K562 (cell line): ENCODE data around the gene INHBE. TPM values are rescaled to one million over a fixed set of nuclear protein-coding genes. Genes with fewer than 3 reads are reported as not detected.
"Not testable (repeated sequence)": the region's sequence is repeated elsewhere in the genome, so short reads cannot be mapped to it uniquely, and the experiment has no call there.

Experiments
- ATAC-seq: fragments of 200-7000 bp; cut with Tn5 transposase; 3 replicates; pipeline ENCODE4 v1.9.1; 2020; ENCODE audit warnings: moderate library complexity
- BruUV-seq: library from RNA; stranded (reverse); fragments of 400-500 nt; replicated peaks from 2 replicates; lab custom pipeline; 2021; lab: Mats Ljungman, UMichigan
- CTCF ChIA-PET: fragments of 300-600 bp; formaldehyde crosslinking; extraction: SDS; loops from one replicate; lab custom pipeline; 2021; ENCODE audit warnings: low intra/inter-chr PET ratio; lab: Yijun Ruan, JAX
- POLR2A ChIA-PET: fragments of 300-600, 350-650 bp; sonication (Branson Sonifier 250); formaldehyde crosslinking; extraction: SDS; loops from one replicate; lab custom pipeline; 2021; ENCODE audit warnings: antibody characterized with exemption, inconsistent platforms; lab: Yijun Ruan, JAX
- DNase-seq, 4 experiments: peaks; one replicate each; pipeline versions ENCODE4 v3.0.0 to v3.0.0-alpha.2; 2011 to 2018; ENCODE audit warnings: low spot score in 3 of 4, mixed read lengths in 3 of 4; ENCODE audit errors: extremely low read depth in 1 of 4
- FAIRE-seq: peaks from 2 replicates; lab custom pipeline; 2011; peaks lifted over from hg19 to GRCh38; lab: Jason Lieb, UNC
- H2AFZ ChIP-seq: 2 replicates; pipeline ENCODE4 v1.6.0; 2011; ENCODE audit warnings: low read depth, low read length, control low read depth, inconsistent platforms
- H3K27ac ChIP-seq: fragments of 200-600 bp; 3 replicates; pipeline ENCODE4 v1.8.0; 2011; ENCODE audit warnings: low read depth, mild to moderate bottlenecking, control low read depth, inconsistent platforms, low read length, moderate library complexity, mixed read lengths; ENCODE audit errors: extremely low read depth
- H3K27me3 ChIP-seq, 2 experiments: fragments of 300-600 bp in 1 of 2; 2 replicates in 1 of 2; 3 replicates in 1 of 2; pipeline versions ENCODE4 v1.6.0 to v1.8.0; 2011; ENCODE audit warnings: inconsistent platforms in 2 of 2, low read length in 2 of 2, mild to moderate bottlenecking in 1 of 2, mixed read lengths in 1 of 2, moderate library complexity in 1 of 2; ENCODE audit not compliant: control insufficient read depth in 2 of 2, insufficient read depth in 2 of 2
- H3K36me3 ChIP-seq: fragments of 300-600 bp; 3 replicates; pipeline ENCODE4 v1.8.0; 2011; ENCODE audit warnings: mild to moderate bottlenecking, low read length, inconsistent platforms; ENCODE audit not compliant: control insufficient read depth, insufficient read depth
- H3K4me1 ChIP-seq, 2 experiments: fragments of 200-600 bp in 1 of 2; replicated peaks in 1 of 2; 2 replicates in 1 of 2; 3 replicates in 1 of 2; pipeline versions ENCODE4 v1.5.1 to v1.8.0; 2011; ENCODE audit warnings: inconsistent platforms in 2 of 2, low read length in 2 of 2, mild to moderate bottlenecking in 1 of 2, mixed read lengths in 1 of 2, moderate library complexity in 1 of 2; ENCODE audit not compliant: control insufficient read depth in 2 of 2, insufficient read depth in 2 of 2
- H3K4me2 ChIP-seq: 2 replicates; pipeline ENCODE4 v1.6.1; 2011; ENCODE audit warnings: low read length, control low read depth, inconsistent platforms, mixed read lengths; ENCODE audit not compliant: insufficient read depth
- H3K4me3 ChIP-seq: fragments of 200-600 bp; sonication (generic), shearing (Covaris generic); 2 replicates; pipeline ENCODE4 v1.5.1; 2016; ENCODE audit warnings: control low read depth, inconsistent platforms
- H3K79me2 ChIP-seq: fragments of 200-600 bp; 3 replicates; pipeline ENCODE4 v1.8.0; 2011; ENCODE audit warnings: low read length, inconsistent platforms; ENCODE audit not compliant: control insufficient read depth, insufficient read depth
- H3K9ac ChIP-seq, 2 experiments: 2 replicates each; pipeline versions ENCODE4 v1.6.0 to v1.6.1; 2011; ENCODE audit warnings: low read depth in 2 of 2, low read length in 2 of 2, control low read depth in 1 of 2, inconsistent platforms in 1 of 2, mild to moderate bottlenecking in 1 of 2, mixed read lengths in 1 of 2; ENCODE audit not compliant: insufficient read depth in 1 of 2
- H3K9me1 ChIP-seq: one replicate; pipeline ENCODE4 v1.6.0; 2011; ENCODE audit warnings: inconsistent platforms, mild to moderate bottlenecking, low read length, moderate library complexity; ENCODE audit not compliant: control insufficient read depth, insufficient read depth
- H3K9me3 ChIP-seq: replicated peaks from 2 replicates; pipeline ENCODE4 v1.5.1; 2011; ENCODE audit warnings: low read depth, low read length, inconsistent platforms; ENCODE audit not compliant: control insufficient read depth, insufficient read depth
- H4K20me1 ChIP-seq: replicated peaks from 2 replicates; pipeline ENCODE4 v1.6.1; 2011; ENCODE audit warnings: low read length, inconsistent platforms, mixed read lengths; ENCODE audit not compliant: control insufficient read depth, insufficient read depth
- POLR2G ChIP-seq: fragments of 200-400 bp; formaldehyde crosslinking; IDR thresholded peaks from 2 replicates; pipeline ENCODE4 v1.6.1; 2017; ENCODE audit warnings: low read depth, mild to moderate bottlenecking, antibody characterized with exemption, low read length, moderate library complexity
- RBFOX2 ChIP-seq: fragments of 200-400 bp; formaldehyde crosslinking; IDR thresholded peaks from 2 replicates; pipeline ENCODE4 v1.6.1; 2017; ENCODE audit warnings: low read depth, mild to moderate bottlenecking, low read length, moderate library complexity
- ZBTB33 ChIP-seq: sonication (generic); formaldehyde crosslinking; IDR thresholded peaks from 2 replicates; pipeline ENCODE4 v1.8.1; 2023; ENCODE audit warnings: mild to moderate bottlenecking, missing genetic modification reagents
- WGBS: fragments of 100-300 bp; shearing (Covaris generic); methylation state at CpG from one replicate; pipeline ENCODE4 v1.1.6; 2016; ENCODE audit warnings: low coverage, mixed read lengths; ENCODE audit not compliant: insufficient coverage; ENCODE audit errors: missing lambda C conversion rate; 5-methylcytosine and 5-hydroxymethylcytosine counted together
- in situ Hi-C: fragments of 300-500 bp; cut with MboI; formaldehyde crosslinking; loops from 4 replicates; pipeline ENCODE4 v1.15.0; 2018; ENCODE audit warnings: inconsistent platforms, mixed read lengths
- intact Hi-C: fragments of 100-400 bp; cut with micrococcal nuclease; formaldehyde crosslinking; loops from 2 replicates; pipeline ENCODE4 v1.14.2; 2022
- polyA plus RNA-seq, 8 experiments: library from polyadenylated mRNA; depleted of rRNA in 4 of 8; stranded (reverse) in 5 of 8; unstranded in 3 of 8; fragments of >200 nt; fragmentation: Nextera tagmentation in 2 of 8; fragmentation: Illumina TruSeq in 1 of 8; extraction: Ambion mirVana in 2 of 8; extraction: Trizol in 1 of 8; gene quantifications; 2 replicates each; pipeline versions ENCODE4 v1.2.1 to v1.2.3, GENCODE V29; 2011 to 2014; ENCODE audit warnings: inconsistent platforms in 1 of 8, missing spikeins in 1 of 8
- total RNA-seq, 7 experiments: library from RNA; depleted of rRNA in 6 of 7; stranded (reverse); fragments of >200 nt in 6 of 7; fragmentation: Illumina TruSeq in 2 of 7; extraction: Trizol in 2 of 7; gene quantifications; 2 replicates each; pipeline versions ENCODE4 v1.2.1 to v1.2.3, GENCODE V29; 2011 to 2021; ENCODE audit warnings: low replicate concordance in 1 of 7

INHBE gene
- total and polyA plus RNA-seq, 9 of the 15 experiments (the other 6 are each of a cell fraction or from before 2014, with no cell fraction given) = 0.94 to 9.9 (median 7.3) TPM

DNA sequence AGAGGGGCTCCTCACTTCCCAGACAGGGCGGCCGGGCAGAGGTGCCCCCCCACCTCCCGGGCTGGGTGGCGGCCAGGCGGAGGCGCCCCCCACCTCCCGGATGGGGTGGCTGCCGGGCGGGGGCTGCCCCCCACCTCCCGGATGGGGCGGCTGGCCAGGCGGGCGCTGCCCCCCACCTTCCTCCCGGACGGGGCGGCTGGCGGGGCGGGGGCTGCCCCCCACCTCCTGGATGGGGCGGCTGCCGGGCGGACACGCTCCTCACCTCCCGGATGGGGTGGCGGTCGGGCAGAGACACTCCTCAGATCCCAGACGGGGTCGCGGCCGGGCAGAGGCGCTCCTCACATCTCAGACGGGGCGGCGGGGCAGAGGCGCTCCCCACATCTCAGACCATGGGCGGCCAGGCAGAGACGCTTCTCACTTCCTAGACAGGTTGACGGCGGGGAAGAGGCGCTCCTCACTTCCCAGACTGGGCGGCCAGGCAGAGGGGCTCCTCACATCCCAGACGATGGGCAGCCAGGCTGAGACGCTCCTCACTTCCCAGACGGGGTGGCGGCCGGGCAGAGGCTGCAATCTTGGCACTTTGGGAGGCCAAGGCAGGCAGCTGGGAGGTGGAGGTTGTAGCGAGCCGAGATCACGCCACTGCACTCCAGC is 40.1 kb downstream of the INHBE start:
- Histone ChIP-seq H3K79me2 (peaks cover 20% of the 10 kb centered on the region; the same call in 2 of the 3 replicates), H3K36me3 (peaks cover 68% of the 10 kb centered on the region)
- ATAC-seq, in situ Hi-C loops, H3K9me1 ChIP-seq, H4K20me1 ChIP-seq, H3K27ac ChIP-seq, H3K27me3 ChIP-seq, FAIRE-seq, DNase-seq, H3K9ac ChIP-seq, H2AFZ ChIP-seq, intact Hi-C loops, POLR2A ChIA-PET, H3K9me3 ChIP-seq, H3K4me3 ChIP-seq, CTCF ChIA-PET, H3K4me2 ChIP-seq, H3K4me1 ChIP-seq, BruUV-seq: not testable (repeated sequence)
- TF ChIP-seq RBFOX2 (peak; percentile 70), ZBTB33 (CRISPR knock-in tag) (peak; percentile 88), POLR2G (peak; percentile 65)
- 92% methylated on average over 8 of the region's 48 CpGs for WGBS
